Tibial nerve (tissue), 4 donors: ENCODE results near the gene SEMA3E. TPM values are rescaled to one million over a fixed set of nuclear protein-coding genes. Genes with fewer than 3 reads are reported as not detected.

Source experiments
- DNase-seq, 2 donors: peaks; one replicate each; pipeline ENCODE4 v3.0.0-alpha.2; 2019; ENCODE audit warnings: low spot score in 2 of 2
- H3K27ac ChIP-seq, 4 donors: fragments of 200-600 bp; sonication (generic) in 3 of 4; one replicate each; pipeline ENCODE4 v1.5.1; 2017 to 2019; ENCODE audit warnings: mild to moderate bottlenecking in 1 of 4
- H3K27me3 ChIP-seq, 2 donors: fragments of 200-600 bp; sonication (generic) in 1 of 2; one replicate each; pipeline versions ENCODE4 v1.5.1 to v1.6.0; 2017 to 2019
- H3K36me3 ChIP-seq, 3 donors: fragments of 200-600 bp; sonication (generic); one replicate each; pipeline ENCODE4 v1.5.1; 2018 to 2019
- H3K4me1 ChIP-seq, 4 donors: fragments of 200-600 bp; sonication (generic) in 3 of 4; one replicate each; pipeline ENCODE4 v1.5.1; 2017 to 2019
- H3K4me3 ChIP-seq, 4 donors: fragments of 200-600 bp; sonication (generic) in 3 of 4; one replicate each; pipeline ENCODE4 v1.5.1; 2017 to 2019; ENCODE audit warnings: mild to moderate bottlenecking in 1 of 4, moderate library complexity in 1 of 4
- H3K9me3 ChIP-seq, 4 donors: fragments of 200-600 bp; sonication (generic) in 3 of 4; one replicate each; pipeline ENCODE4 v1.5.1; 2017 to 2019
- EP300 ChIP-seq, 2 donors: sonication (generic); formaldehyde crosslinking; IDR thresholded peaks; one replicate each; pipeline ENCODE4 v1.6.1; 2017; ENCODE audit warnings: antibody characterized with exemption in 2 of 2, mild to moderate bottlenecking in 1 of 2
- POLR2A ChIP-seq, 2 donors: fragments of 450-650 bp; IDR thresholded peaks; one replicate each; pipeline ENCODE4 v1.6.1; 2017; ENCODE audit warnings: antibody characterized with exemption in 2 of 2, mild to moderate bottlenecking in 2 of 2, moderate library complexity in 2 of 2
- WGBS, 2 donors: methylation state at CpG; one replicate each; pipeline ENCODE4 v1.1.5; 2018; 5-methylcytosine and 5-hydroxymethylcytosine counted together
- total RNA-seq, 4 donors: library from RNA; depleted of rRNA; stranded (reverse); fragments of >200 nt; gene quantifications; one replicate each; pipeline ENCODE4 v1.1.0, GENCODE V29; 2016
- TF ChIP-seq, protein P1 (sequence below), 5 experiments: fragments of 200-600 bp in 3 of 5; fragments of 450-650 bp in 2 of 5; sonication (generic) in 3 of 5; IDR thresholded peaks; one replicate each; pipeline ENCODE4 v1.5.1; 2016 to 2019; ENCODE audit warnings: antibody characterized with exemption in 5 of 5, mild to moderate bottlenecking in 3 of 5, moderate library complexity in 2 of 5

Gene SEMA3E
- total RNA-seq, 4 donors from 2014 or later = 0.60 to 21.9 (median 2.9) TPM

DNA sequence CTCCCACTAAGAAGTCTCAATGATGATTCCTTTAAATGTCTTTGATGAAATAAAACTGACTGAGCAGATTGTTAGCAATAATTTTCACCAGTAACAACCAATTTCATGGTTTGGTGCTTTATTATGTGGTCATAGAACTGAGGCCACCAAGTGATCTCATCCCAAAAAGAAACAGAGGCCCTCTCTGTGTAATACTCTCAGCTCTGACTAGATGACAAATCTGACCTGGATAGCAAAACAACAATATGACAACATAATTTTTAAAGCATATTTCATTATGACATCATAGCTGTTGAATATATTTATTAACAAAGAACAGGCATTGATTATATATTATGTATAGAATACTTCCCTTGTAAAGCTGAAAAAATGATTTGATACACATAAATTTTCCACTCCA lies 5.9 kb downstream of the SEMA3E start:
- peaks cover 0 to 1% (median 0%) of the 10 kb centered on the region in 4 donors for H3K4me1 ChIP-seq
- no peaks in the 10 kb centered on the region for H3K27me3 ChIP-seq
- no peak overlapping the region for H3K4me3 ChIP-seq

DNA sequence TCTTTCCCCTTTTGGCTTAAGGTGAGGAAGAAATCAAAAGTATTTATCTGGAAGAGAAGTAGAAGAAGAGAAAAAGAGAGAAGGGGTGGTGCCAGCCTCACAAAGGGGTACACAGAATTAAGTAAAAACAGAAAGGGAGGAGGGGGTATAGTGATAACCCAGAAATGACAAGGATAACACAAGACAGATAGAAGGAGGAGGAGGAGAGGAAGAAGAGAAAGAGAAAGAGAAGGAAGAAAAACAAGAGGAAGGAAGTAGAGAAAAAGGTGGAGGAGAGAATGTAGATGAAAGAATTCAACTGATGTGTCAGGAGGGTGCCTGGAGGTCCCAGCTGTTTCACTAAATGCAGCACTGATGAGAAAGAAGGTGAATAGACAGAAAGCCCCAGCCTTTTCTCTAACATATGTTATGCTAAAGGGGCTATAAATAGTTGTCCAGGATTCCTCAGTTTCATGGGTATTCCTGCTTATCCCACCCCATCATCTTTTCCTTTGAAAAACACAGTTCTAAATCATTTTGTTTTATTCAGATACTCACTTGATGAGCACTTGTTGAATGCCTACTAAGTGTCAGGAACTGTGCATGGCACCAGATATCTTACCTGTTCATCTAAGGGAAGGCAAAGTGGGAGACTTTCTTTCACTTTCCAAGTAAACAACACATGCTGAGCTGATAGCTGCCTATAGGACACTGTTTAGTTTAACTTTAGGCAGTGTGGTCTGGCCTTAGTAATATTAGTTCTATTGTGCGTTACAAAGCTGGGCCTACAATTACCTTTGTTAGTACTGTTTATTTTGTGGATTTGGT lies 8.0 kb downstream of the SEMA3E start:
- H3K27me3 ChIP-seq = no peaks in the 10 kb centered on the region
- H3K36me3 ChIP-seq = no peaks in the 10 kb centered on the region
- no peak overlapping the region for H3K27ac ChIP-seq
- no peak overlapping the region for H3K4me3 ChIP-seq
- 66 to 79% methylated on average over 1 of the region's 1 CpG for WGBS, 2 donors
- no peaks in the 10 kb centered on the region for H3K9me3 ChIP-seq
- TF ChIP-seq EP300 (IDR thresholded peaks at IDR 0.05) (no peak), POLR2A (IDR thresholded peaks at IDR 0.05) (no peak)
- TF ChIP-seq, protein P1, sequence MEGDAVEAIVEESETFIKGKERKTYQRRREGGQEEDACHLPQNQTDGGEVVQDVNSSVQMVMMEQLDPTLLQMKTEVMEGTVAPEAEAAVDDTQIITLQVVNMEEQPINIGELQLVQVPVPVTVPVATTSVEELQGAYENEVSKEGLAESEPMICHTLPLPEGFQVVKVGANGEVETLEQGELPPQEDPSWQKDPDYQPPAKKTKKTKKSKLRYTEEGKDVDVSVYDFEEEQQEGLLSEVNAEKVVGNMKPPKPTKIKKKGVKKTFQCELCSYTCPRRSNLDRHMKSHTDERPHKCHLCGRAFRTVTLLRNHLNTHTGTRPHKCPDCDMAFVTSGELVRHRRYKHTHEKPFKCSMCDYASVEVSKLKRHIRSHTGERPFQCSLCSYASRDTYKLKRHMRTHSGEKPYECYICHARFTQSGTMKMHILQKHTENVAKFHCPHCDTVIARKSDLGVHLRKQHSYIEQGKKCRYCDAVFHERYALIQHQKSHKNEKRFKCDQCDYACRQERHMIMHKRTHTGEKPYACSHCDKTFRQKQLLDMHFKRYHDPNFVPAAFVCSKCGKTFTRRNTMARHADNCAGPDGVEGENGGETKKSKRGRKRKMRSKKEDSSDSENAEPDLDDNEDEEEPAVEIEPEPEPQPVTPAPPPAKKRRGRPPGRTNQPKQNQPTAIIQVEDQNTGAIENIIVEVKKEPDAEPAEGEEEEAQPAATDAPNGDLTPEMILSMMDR (IDR thresholded peaks at IDR 0.05) = no peak
- no peak for DNase-seq
- H3K4me1 ChIP-seq = no peaks in the 10 kb centered on the region

More for the DNA sequence above, 5.9 kb downstream of the SEMA3E start:
- DNase-seq = no peak
- Histone ChIP-seq H3K27ac (no peak overlapping the region), H3K9me3 (no peaks in the 10 kb centered on the region), H3K36me3 (no peaks in the 10 kb centered on the region)
- TF ChIP-seq, protein P1 (IDR thresholded peaks at IDR 0.05) = no peak
- TF ChIP-seq EP300 (IDR thresholded peaks at IDR 0.05) (no peak), POLR2A (IDR thresholded peaks at IDR 0.05) (no peak)

DNA sequence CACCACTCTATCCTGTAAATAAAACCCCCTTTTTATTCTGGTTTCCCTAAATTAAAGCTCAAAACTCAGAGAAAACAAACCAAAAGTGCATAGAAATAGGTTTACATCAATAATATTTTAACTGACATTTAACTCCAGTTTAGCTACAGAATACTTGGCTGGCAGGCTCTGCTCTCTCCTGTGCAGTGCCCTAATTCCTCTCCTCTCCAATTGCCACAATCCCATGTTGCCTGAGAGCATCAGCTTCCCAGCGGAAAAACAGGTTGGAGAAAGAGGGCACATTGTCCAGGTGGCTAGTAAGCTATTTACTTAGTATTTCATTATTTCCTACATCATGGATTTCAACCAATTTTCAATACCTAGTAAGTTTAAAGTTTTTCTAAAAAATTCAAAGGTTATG lies 8.7 kb downstream of the SEMA3E start:
- H3K4me1 ChIP-seq = no peaks in the 10 kb centered on the region
- no peak for DNase-seq
- H3K9me3 ChIP-seq = no peaks in the 10 kb centered on the region
- H3K4me3 ChIP-seq = no peak overlapping the region
- H3K36me3 ChIP-seq = no peaks in the 10 kb centered on the region
- 75 to 98% methylated on average over 1 of the region's 1 CpG for WGBS, 2 donors
- H3K27me3 ChIP-seq = no peaks in the 10 kb centered on the region
- no peak overlapping the region for H3K27ac ChIP-seq
- TF ChIP-seq POLR2A (IDR thresholded peaks at IDR 0.05) (no peak), EP300 (IDR thresholded peaks at IDR 0.05) (no peak)
- TF ChIP-seq, protein P1 (IDR thresholded peaks at IDR 0.05) = no peak

DNA sequence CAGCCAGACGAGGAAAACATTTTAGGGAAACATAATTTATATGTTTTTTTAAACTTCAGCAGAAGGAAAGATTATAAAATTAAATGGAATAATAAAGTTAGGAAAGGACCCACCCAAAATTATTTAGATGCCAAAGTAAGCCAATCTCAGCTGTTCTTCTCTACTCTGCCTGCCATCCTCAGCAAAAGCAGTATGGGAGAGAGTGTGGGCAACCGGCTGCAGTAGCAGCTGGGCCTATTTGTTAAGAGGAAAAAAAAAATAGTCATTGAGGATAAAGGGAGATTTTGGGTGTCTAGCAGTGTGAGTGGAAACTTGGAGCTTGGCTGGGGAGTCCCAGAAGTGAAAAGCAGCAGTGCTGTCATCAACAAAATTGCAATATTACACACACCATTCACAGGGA lies 15.4 kb downstream of the SEMA3E start:
- no peaks in the 10 kb centered on the region for H3K27me3 ChIP-seq
- H3K27ac ChIP-seq = no peak overlapping the region
- H3K9me3 ChIP-seq = no peaks in the 10 kb centered on the region
- no peaks in the 10 kb centered on the region for H3K36me3 ChIP-seq
- H3K4me3 ChIP-seq = no peak overlapping the region
- no peaks in the 10 kb centered on the region for H3K4me1 ChIP-seq
- TF ChIP-seq, protein P1 (IDR thresholded peaks at IDR 0.05) = no peak
- TF ChIP-seq EP300 (IDR thresholded peaks at IDR 0.05) = no peak
- no peak for TF ChIP-seq POLR2A (IDR thresholded peaks at IDR 0.05)
- DNase-seq = no peak
- 77 to 81% methylated on average over 2 of the region's 2 CpGs for WGBS, 2 donors

DNA sequence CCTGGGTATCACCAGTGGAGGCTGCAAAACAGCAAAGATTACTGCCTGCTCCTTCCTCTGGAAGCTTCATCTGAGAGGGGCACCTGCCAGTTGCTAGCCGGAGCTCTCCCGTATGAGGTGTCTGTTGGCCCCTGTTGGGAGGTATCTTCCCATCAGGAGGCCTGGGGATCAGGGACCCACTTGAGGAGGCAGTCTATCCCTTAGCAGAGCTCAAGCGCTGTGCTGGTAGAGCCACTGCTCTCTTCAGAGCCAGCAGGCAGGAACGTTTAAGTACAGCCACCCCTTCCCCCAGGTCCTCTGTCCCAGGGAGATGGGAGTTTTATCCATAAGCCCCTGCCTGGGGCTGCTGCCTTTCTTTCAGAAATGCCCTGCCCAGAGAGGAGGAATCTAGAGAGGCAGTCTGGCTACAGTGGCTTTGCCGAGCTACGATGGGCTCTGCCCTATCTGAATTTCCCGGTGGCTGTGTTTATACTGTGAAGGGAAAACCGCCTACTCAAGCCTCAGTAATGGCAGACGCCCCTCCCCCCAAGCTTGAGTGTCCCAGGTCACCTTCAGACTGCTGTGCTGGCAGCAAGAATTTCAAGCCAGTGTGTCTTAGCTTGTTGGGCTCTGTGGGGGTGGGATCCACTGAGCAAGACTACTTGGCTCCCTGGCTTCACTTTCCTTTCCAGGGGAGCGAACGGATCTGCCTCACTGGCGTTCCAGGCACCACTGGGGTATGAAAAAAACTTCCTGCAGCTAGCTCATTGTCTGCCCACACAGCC lies 19.6 kb downstream of the SEMA3E start:
- no peak for DNase-seq
- Histone ChIP-seq H3K36me3 (no peaks in the 10 kb centered on the region), H3K27ac (no peak overlapping the region), H3K4me3 (no peak overlapping the region), H3K4me1 (no peaks in the 10 kb centered on the region), H3K9me3 (peaks cover 0 to 9% (median 0%) of the 10 kb centered on the region in 4 donors), H3K27me3 (no peaks in the 10 kb centered on the region)
- 62 to 63% methylated on average over 11 to 12 of the region's 12 CpGs for WGBS, 2 donors
- no peak for TF ChIP-seq EP300 (IDR thresholded peaks at IDR 0.05)
- TF ChIP-seq POLR2A (IDR thresholded peaks at IDR 0.05) = no peak
- TF ChIP-seq, protein P1 (IDR thresholded peaks at IDR 0.05) = no peak
